SK-N-SH treated with all-trans-retinoic acid at 6 μM for 48 hours (cell line): Measurements from ENCODE around the gene KIAA1328.

Source experiments
- BACH2 ChIP-seq: fragments of 250-450 bp; sonication (Bioruptor Pico); IDR thresholded peaks from 2 replicates; pipeline ENCODE4 v1.9.0; 2021; ENCODE audit warnings: mild to moderate bottlenecking, borderline replicate concordance
- RARB ChIP-seq: fragments of 250-450 bp; sonication (Bioruptor Pico); IDR thresholded peaks from 2 replicates; pipeline ENCODE4 v1.8.0; 2021; ENCODE audit warnings: mild to moderate bottlenecking, moderate library complexity
- ZFP30 ChIP-seq: fragments of 450-650 bp; formaldehyde crosslinking; IDR thresholded peaks from 2 replicates; pipeline ENCODE4 v1.5.0; 2022; ENCODE audit warnings: mild to moderate bottlenecking, moderate library complexity
- ZNF70 ChIP-seq: fragments of 450-650 bp; formaldehyde crosslinking; IDR thresholded peaks from 2 replicates; pipeline ENCODE4 v1.5.0; 2020; ENCODE audit warnings: mild to moderate bottlenecking, moderate library complexity
- TF ChIP-seq, protein P1 (sequence below): fragments of 250-450 bp; sonication (Bioruptor Pico); IDR thresholded peaks from 2 replicates; pipeline ENCODE4 v1.8.0; 2020; ENCODE audit warnings: mild to moderate bottlenecking, moderate library complexity, borderline replicate concordance
- TF ChIP-seq, protein P2 (sequence below): fragments of 250-450 bp; sonication (Bioruptor Pico); IDR thresholded peaks from 2 replicates; pipeline ENCODE4 v1.8.0; 2021; ENCODE audit warnings: low read depth, mild to moderate bottlenecking, moderate library complexity, borderline replicate concordance

DNA sequence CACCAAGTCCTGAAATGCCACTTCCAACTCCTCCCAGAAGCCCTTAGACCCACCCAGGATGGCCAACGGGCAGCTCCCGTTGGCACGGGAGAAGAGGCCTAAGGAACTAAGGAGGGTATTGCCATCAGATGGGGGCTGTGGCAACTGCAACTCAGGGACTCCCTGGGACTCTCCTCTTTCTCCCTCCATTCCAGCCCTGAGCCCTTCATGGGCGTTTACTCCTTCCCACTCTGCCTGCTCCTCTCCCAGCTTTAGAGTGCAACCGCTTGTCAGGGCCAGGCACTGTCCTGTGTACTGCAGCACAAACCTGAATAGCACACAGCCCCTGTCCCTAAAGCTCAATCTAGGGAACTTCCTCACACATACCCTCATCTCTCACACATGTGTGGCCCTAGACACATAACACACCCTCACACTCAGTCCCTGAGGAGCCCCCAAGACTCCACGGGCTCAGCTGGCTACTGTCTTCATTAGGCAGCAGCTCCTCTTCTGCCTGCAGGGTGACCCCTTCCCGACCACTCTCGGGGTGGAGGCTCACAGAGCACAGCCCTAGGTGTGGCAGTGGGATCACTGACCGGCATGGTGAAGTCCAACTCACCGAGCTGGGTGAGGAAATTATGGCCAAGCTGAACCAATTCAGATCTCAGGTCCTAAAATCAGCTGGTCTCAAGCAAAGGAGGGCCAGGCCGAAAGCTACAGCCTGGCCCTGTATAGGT, 420.4 kb downstream of the KIAA1328 start:
- TF ChIP-seq ZFP30 (no peak), ZNF70 (CRISPR knock-in tag) (no peak), BACH2 (CRISPR knock-in tag) (no peak), RARB (CRISPR knock-in tag) (no peak)
- TF ChIP-seq, protein P1, sequence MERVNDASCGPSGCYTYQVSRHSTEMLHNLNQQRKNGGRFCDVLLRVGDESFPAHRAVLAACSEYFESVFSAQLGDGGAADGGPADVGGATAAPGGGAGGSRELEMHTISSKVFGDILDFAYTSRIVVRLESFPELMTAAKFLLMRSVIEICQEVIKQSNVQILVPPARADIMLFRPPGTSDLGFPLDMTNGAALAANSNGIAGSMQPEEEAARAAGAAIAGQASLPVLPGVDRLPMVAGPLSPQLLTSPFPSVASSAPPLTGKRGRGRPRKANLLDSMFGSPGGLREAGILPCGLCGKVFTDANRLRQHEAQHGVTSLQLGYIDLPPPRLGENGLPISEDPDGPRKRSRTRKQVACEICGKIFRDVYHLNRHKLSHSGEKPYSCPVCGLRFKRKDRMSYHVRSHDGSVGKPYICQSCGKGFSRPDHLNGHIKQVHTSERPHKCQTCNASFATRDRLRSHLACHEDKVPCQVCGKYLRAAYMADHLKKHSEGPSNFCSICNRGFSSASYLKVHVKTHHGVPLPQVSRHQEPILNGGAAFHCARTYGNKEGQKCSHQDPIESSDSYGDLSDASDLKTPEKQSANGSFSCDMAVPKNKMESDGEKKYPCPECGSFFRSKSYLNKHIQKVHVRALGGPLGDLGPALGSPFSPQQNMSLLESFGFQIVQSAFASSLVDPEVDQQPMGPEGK (CRISPR knock-in tag), result no peak
- TF ChIP-seq, protein P2, sequence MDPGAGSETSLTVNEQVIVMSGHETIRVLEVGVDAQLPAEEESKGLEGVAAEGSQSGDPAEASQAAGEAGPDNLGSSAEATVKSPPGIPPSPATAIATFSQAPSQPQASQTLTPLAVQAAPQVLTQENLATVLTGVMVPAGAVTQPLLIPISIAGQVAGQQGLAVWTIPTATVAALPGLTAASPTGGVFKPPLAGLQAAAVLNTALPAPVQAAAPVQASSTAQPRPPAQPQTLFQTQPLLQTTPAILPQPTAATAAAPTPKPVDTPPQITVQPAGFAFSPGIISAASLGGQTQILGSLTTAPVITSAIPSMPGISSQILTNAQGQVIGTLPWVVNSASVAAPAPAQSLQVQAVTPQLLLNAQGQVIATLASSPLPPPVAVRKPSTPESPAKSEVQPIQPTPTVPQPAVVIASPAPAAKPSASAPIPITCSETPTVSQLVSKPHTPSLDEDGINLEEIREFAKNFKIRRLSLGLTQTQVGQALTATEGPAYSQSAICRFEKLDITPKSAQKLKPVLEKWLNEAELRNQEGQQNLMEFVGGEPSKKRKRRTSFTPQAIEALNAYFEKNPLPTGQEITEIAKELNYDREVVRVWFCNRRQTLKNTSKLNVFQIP (CRISPR knock-in tag), result no peak
